Spleen (tissue), 11 donors: ENCODE results near the gene GJB3. TPM values are rescaled to one million over a fixed set of nuclear protein-coding genes. Genes with fewer than 3 reads are reported as not detected.

Experiments used
- DNase-seq: peaks from one replicate; pipeline ENCODE4 v3.0.0-alpha.2; 2020
- H3K27ac ChIP-seq, 8 donors: fragments of 200-600 bp; sonication (generic) in 7 of 8; 1 replicate in 4 of 8; 2 replicates in 4 of 8; pipeline versions ENCODE4 v1.5.0 to v1.8.0; 2016 to 2021; ENCODE audit warnings: inconsistent platforms in 4 of 8, mild to moderate bottlenecking in 4 of 8, moderate library complexity in 1 of 8
- H3K27me3 ChIP-seq, 7 donors: fragments of 200-600 bp; sonication (generic) in 6 of 7; replicated peaks in 1 of 7; 1 replicate in 4 of 7; 2 replicates in 3 of 7; pipeline versions ENCODE4 v1.5.0 to v1.8.0; 2016 to 2021; ENCODE audit warnings: inconsistent platforms in 3 of 7, mild to moderate bottlenecking in 1 of 7
- H3K36me3 ChIP-seq, 6 donors: fragments of 200-600 bp; sonication (generic) in 5 of 6; 1 replicate in 4 of 6; 2 replicates in 2 of 6; pipeline versions ENCODE4 v1.5.0 to v1.8.0; 2016 to 2021; ENCODE audit warnings: inconsistent platforms in 2 of 6
- H3K4me1 ChIP-seq, 6 donors: fragments of 200-600 bp; sonication (generic) in 5 of 6; 1 replicate in 3 of 6; 2 replicates in 3 of 6; pipeline versions ENCODE4 v1.5.0 to v1.8.0; 2016 to 2021; ENCODE audit warnings: inconsistent platforms in 3 of 6
- H3K4me3 ChIP-seq, 8 donors: fragments of 200-600 bp; sonication (generic) in 7 of 8; 1 replicate in 4 of 8; 2 replicates in 4 of 8; pipeline versions ENCODE4 v1.5.0 to v1.8.0; 2016 to 2021; ENCODE audit warnings: inconsistent platforms in 4 of 8, mild to moderate bottlenecking in 4 of 8, moderate library complexity in 2 of 8
- H3K9me3 ChIP-seq, 8 donors: fragments of 200-600 bp; sonication (generic) in 7 of 8; 1 replicate in 4 of 8; 2 replicates in 4 of 8; pipeline versions ENCODE4 v1.5.0 to v1.8.0; 2016 to 2021; ENCODE audit warnings: inconsistent platforms in 4 of 8
- POLR2A ChIP-seq, 3 donors: fragments of 450-650 bp; IDR thresholded peaks; one replicate each; pipeline ENCODE4 v1.5.1; 2017; ENCODE audit warnings: antibody characterized with exemption in 3 of 3, mild to moderate bottlenecking in 1 of 3
- POLR2AphosphoS5 ChIP-seq, 3 donors: sonication (generic); formaldehyde crosslinking; IDR thresholded peaks; one replicate each; pipeline ENCODE4 v1.5.1; 2017; ENCODE audit warnings: antibody characterized with exemption in 3 of 3
- WGBS, 5 donors: extraction: QIAGEN DNeasy Blood & Tissue Kit in 3 of 5; methylation state at CpG; one replicate each; pipeline versions ENCODE4 v1.1.5 to v1.1.7; 2013 to 2018; 5-methylcytosine and 5-hydroxymethylcytosine counted together
- intact Hi-C: fragments of 100-400 bp; cut with DNase I; formaldehyde crosslinking; loops from one replicate; pipeline ENCODE4 v1.15.0; 2023; ENCODE audit warnings: low total_unique reads
- polyA plus RNA-seq, 3 donors: library from polyadenylated mRNA; stranded (reverse); fragments of 200-250 nt; gene quantifications; one replicate each; pipeline ENCODE4 v1.2.1, GENCODE V29; 2013
- total RNA-seq, 7 donors: library from RNA; depleted of rRNA in 3 of 7; stranded (reverse); fragments of >200 nt in 3 of 7; fragmentation: NEBNext Ultra II Directional in 4 of 7; extraction: Animal tissue kit (Norgen Biotek cat#: 25700) in 4 of 7; gene quantifications; one replicate each; pipeline versions ENCODE4 v1.1.0 to v1.2.1, GENCODE V29; 2016 to 2021
- TF ChIP-seq, protein P1 (sequence below), 11 experiments: fragments of 200-600 bp in 7 of 11; fragments of 450-650 bp in 4 of 11; sonication (generic) in 4 of 11; IDR thresholded peaks in 8 of 11; conservative IDR thresholded peaks in 3 of 11; 1 replicate in 7 of 11; 2 replicates in 4 of 11; pipeline versions ENCODE4 v1.4.0 to v1.8.0; 2016 to 2021; ENCODE audit warnings: antibody characterized with exemption in 11 of 11, inconsistent platforms in 4 of 11, mild to moderate bottlenecking in 1 of 11
- donor health status: healthy with polysubstance abuse.
- donor health status: DM: no; HTN: no; CAD: no; lungs with moderate emphysema.
- donor health status: DM: no; HTN: no; CAD: no.
- donor health status: Bipolar disorder and iron deficiency.
- donor health status: healthy.
- donor health status: DM: no; HTN: no; CAD: no.
- donor health status: DM: yes; HTN: yes; CAD: no.

GJB3 gene
- total and polyA plus RNA-seq, 10 donors, result 0.11 to 0.23 (median 0.13) TPM; not detected in 7

DNA sequence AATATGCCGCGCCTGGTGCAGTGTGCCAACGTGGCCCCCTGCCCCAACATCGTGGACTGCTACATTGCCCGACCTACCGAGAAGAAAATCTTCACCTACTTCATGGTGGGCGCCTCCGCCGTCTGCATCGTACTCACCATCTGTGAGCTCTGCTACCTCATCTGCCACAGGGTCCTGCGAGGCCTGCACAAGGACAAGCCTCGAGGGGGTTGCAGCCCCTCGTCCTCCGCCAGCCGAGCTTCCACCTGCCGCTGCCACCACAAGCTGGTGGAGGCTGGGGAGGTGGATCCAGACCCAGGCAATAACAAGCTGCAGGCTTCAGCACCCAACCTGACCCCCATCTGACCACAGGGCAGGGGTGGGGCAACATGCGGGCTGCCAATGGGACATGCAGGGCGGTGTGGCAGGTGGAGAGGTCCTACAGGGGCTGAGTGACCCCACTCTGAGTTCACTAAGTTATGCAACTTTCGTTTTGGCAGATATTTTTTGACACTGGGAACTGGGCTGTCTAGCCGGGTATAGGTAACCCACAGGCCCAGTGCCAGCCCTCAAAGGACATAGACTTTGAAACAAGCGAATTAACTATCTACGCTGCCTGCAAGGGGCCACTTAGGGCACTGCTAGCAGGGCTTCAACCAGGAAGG, 4.3 kb downstream of the GJB3 start:
- H3K4me1 ChIP-seq, result peaks cover 6 to 22% (median 13%) of the 10 kb centered on the region in 6 donors
- H3K27me3 ChIP-seq, result peaks cover 5 to 77% (median 29%) of the 10 kb centered on the region in 7 donors
- H3K27ac ChIP-seq, result no peak overlapping the region
- WGBS, 5 donors, result 84 to 89% (median 87%) methylated on average over 18 to 22 of the region's 22 CpGs
- DNase-seq, result no peak
- no peak overlapping the region for H3K4me3 ChIP-seq
- no peaks in the 10 kb centered on the region for H3K9me3 ChIP-seq
- H3K36me3 ChIP-seq, result no peaks in the 10 kb centered on the region
- intact Hi-C loops, result loop anchor here (5.0 kb wide), 1 partner anchor 67 kb away; no protein-coding TSS in a partner anchor
- TF ChIP-seq, protein P1, sequence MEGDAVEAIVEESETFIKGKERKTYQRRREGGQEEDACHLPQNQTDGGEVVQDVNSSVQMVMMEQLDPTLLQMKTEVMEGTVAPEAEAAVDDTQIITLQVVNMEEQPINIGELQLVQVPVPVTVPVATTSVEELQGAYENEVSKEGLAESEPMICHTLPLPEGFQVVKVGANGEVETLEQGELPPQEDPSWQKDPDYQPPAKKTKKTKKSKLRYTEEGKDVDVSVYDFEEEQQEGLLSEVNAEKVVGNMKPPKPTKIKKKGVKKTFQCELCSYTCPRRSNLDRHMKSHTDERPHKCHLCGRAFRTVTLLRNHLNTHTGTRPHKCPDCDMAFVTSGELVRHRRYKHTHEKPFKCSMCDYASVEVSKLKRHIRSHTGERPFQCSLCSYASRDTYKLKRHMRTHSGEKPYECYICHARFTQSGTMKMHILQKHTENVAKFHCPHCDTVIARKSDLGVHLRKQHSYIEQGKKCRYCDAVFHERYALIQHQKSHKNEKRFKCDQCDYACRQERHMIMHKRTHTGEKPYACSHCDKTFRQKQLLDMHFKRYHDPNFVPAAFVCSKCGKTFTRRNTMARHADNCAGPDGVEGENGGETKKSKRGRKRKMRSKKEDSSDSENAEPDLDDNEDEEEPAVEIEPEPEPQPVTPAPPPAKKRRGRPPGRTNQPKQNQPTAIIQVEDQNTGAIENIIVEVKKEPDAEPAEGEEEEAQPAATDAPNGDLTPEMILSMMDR (IDR thresholded peaks at IDR 0.05 in 8 of 11, conservative IDR thresholded peaks at IDR 0.05 in 3 of 11), result no peak
- TF ChIP-seq POLR2A (IDR thresholded peaks at IDR 0.05), result no peak
- no peak for TF ChIP-seq POLR2AphosphoS5 (IDR thresholded peaks at IDR 0.05)

DNA sequence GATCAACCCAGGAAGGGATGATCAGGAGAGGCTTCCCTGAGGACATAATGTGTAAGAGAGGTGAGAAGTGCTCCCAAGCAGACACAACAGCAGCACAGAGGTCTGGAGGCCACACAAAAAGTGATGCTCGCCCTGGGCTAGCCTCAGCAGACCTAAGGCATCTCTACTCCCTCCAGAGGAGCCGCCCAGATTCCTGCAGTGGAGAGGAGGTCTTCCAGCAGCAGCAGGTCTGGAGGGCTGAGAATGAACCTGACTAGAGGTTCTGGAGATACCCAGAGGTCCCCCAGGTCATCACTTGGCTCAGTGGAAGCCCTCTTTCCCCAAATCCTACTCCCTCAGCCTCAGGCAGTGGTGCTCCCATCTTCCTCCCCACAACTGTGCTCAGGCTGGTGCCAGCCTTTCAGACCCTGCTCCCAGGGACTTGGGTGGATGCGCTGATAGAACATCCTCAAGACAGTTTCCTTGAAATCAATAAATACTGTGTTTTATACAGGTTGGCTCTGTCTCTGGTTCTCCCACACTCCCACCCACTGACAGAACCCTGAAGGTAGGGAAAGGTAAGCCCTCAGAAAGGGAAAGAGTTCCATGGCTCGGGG, 5.0 kb downstream of the GJB3 start:
- no peak for DNase-seq
- TF ChIP-seq POLR2AphosphoS5 (IDR thresholded peaks at IDR 0.05), result no peak
- Histone ChIP-seq H3K36me3 (no peaks in the 10 kb centered on the region), H3K27ac (no peak overlapping the region), H3K4me1 (peaks cover 6 to 19% (median 12%) of the 10 kb centered on the region in 6 donors), H3K4me3 (no peak overlapping the region), H3K27me3 (peaks cover 5 to 77% (median 23%) of the 10 kb centered on the region in 7 donors), H3K9me3 (no peaks in the 10 kb centered on the region)
- 58 to 73% (median 71%) methylated on average over 4 of the region's 4 CpGs for WGBS, 5 donors
- intact Hi-C loops, result loop anchor here (5.0 kb wide), 1 partner anchor 66 kb away; no protein-coding TSS in a partner anchor

DNA sequence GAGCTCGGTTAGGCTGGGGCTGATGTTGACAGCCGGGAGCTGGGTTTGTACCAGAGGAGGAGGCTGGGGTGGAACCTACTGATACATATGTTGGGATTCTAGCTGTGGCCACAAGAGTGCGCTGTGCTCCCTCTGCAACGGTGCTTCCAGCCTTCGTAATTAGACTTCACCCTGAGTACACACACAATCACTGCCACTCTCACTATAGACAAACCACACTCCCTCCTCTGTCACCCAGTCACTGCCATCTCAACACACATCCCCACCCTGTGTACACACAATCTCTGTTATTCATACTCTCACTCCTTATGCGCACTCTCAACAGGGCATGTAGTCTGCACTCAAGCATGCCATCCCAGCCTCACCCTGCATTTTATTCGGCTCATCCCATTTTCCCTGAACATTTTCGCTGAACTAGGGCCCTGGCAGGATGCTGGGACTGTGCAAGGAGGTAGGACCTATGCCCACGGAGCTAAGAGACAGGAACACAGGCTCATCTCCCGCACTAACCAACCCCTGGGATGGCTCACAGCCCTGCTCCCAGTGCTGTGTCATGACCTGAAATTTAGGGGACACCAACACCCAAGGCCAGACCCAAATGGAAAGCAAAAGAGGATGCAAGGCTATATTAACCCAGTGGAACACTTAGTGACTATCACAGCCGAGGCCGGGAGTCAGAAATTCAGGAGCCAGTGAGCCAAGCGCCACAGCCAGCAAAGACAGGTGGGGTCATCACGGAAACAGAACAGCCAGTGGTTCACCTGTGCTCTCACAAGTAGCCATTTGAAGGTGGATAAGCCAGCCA, 5.7 kb downstream of the GJB3 start:
- TF ChIP-seq, protein P1 (IDR thresholded peaks at IDR 0.05 in 8 of 11, conservative IDR thresholded peaks at IDR 0.05 in 3 of 11), result peak; percentile 34 to 85 (median 71)
- no peak for TF ChIP-seq POLR2A (IDR thresholded peaks at IDR 0.05)
- intact Hi-C loops, result loop anchor here (5.0 kb wide), 1 partner anchor 66 kb away; no protein-coding TSS in a partner anchor

DNA sequence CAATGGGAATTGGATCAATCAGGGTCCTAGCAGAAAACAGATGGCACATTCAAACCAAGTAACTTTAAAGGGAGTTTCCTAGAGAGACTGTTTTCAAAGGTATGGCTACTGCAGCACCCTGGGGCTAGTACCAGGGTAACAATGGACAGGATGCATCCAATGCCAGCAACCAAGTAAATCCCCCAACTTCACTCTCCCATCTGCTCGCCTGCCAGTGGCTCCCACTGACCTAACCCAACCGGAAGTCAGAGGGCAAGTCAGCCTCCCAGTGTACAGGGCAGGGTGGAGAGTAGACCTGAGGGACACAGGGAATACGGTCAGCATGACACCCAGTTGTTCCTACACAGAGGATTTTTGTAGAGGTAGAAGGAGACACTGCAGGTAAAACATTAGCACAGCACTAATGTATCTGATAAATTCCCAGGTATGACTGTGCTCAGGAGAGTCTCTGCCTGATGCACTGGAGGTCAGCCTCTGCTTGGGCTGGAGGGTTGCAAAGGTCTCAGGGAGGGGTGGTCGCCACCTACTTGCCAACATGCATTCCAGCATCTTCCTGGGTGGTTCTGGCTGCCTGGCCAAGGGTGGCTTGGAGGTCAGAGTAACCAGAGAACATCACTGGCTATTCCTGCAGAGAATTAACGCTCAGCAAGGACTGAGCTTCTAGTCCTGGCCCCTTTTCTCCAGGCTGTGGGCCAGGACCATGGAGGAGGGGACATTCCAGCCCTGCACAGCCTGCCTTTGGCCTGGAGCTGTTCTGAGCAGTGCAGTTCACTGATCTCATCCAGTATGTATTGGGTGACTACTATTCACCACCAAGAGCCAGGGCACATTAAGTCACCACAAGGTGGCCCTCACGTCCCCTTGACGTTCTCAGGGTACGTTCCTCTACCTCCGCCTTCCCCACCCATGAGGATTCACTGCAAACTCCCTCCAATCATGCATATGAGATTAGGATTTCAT, 6.7 kb downstream of the GJB3 start:
- H3K4me3 ChIP-seq, result no peak overlapping the region

More for the DNA sequence above, 5.7 kb downstream of the GJB3 start:
- H3K27ac ChIP-seq, result no peak overlapping the region
- no peaks in the 10 kb centered on the region for H3K9me3 ChIP-seq
- peaks cover under 1 to 14% (median 5%) of the 10 kb centered on the region in 6 donors for H3K4me1 ChIP-seq
- H3K27me3 ChIP-seq, result peaks cover 5 to 77% (median 18%) of the 10 kb centered on the region in 7 donors
- H3K36me3 ChIP-seq, result no peaks in the 10 kb centered on the region
- WGBS, 5 donors, result 50 to 54% (median 53%) methylated on average over 14 of the region's 14 CpGs
- no peak for DNase-seq
- H3K4me3 ChIP-seq, result no peak overlapping the region

More for the DNA sequence above, 6.7 kb downstream of the GJB3 start:
- no peaks in the 10 kb centered on the region for H3K9me3 ChIP-seq
- no peak for TF ChIP-seq POLR2A (IDR thresholded peaks at IDR 0.05)
- TF ChIP-seq, protein P1 (IDR thresholded peaks at IDR 0.05 in 8 of 11, conservative IDR thresholded peaks at IDR 0.05 in 3 of 11), result no peak
- no peak for TF ChIP-seq POLR2AphosphoS5 (IDR thresholded peaks at IDR 0.05)
- DNase-seq, result no peak
- no peaks in the 10 kb centered on the region for H3K36me3 ChIP-seq
- 53 to 59% (median 56%) methylated on average over 9 of the region's 9 CpGs for WGBS, 5 donors
- peaks cover 0 to 77% (median 16%) of the 10 kb centered on the region in 7 donors for H3K27me3 ChIP-seq
- intact Hi-C loops, result loop anchor here (5.0 kb wide), 1 partner anchor 65 kb away; no protein-coding TSS in a partner anchor
- peaks cover 0 to 20% (median 8%) of the 10 kb centered on the region in 6 donors for H3K4me1 ChIP-seq
- no peak overlapping the region for H3K27ac ChIP-seq
